Osteoblast (primary cell): ENCODE data around the gene CCDC160. TPM values are rescaled to one million over a fixed set of nuclear protein-coding genes. Genes with fewer than 3 reads are reported as not detected.

Experiments used
- DNase-seq: peaks from one replicate; pipeline ENCODE4 v3.0.0; 2011; ENCODE audit warnings: low spot score, mixed read lengths; ENCODE audit not compliant: insufficient read length; ENCODE audit errors: missing footprints
- H2AFZ ChIP-seq: 2 replicates; pipeline ENCODE4 v1.6.0; 2011; ENCODE audit warnings: mild to moderate bottlenecking, low read length
- H3K27ac ChIP-seq: 2 replicates; pipeline ENCODE4 v1.5.1; 2011; ENCODE audit warnings: mild to moderate bottlenecking, low read depth, low read length, moderate library complexity
- H3K27me3 ChIP-seq: 2 replicates; pipeline ENCODE4 v1.6.0; 2012; ENCODE audit warnings: mild to moderate bottlenecking, control low read depth, inconsistent platforms, low read length, moderate library complexity; ENCODE audit not compliant: insufficient read depth
- H3K36me3 ChIP-seq: 2 replicates; pipeline ENCODE4 v1.5.1; 2011; ENCODE audit warnings: mild to moderate bottlenecking, low read length, control low read depth, moderate library complexity; ENCODE audit not compliant: insufficient read depth
- H3K4me1 ChIP-seq: 2 replicates; pipeline ENCODE4 v1.5.1; 2011; ENCODE audit warnings: mild to moderate bottlenecking, low read length, control low read depth, moderate library complexity; ENCODE audit not compliant: insufficient read depth
- H3K4me2 ChIP-seq: 2 replicates; pipeline ENCODE4 v1.6.0; 2011; ENCODE audit warnings: mild to moderate bottlenecking, low read length; ENCODE audit not compliant: insufficient read depth
- H3K4me3 ChIP-seq: fragments of 200-600 bp; sonication (generic); 3 replicates; pipeline ENCODE4 v1.5.1; 2012; ENCODE audit warnings: mild to moderate bottlenecking, low read length, inconsistent platforms; ENCODE audit not compliant: insufficient read depth
- H3K79me2 ChIP-seq: 2 replicates; pipeline ENCODE4 v1.6.0; 2012; ENCODE audit warnings: mild to moderate bottlenecking, low read length, control low read depth, inconsistent platforms; ENCODE audit not compliant: insufficient read depth
- H3K9me3 ChIP-seq: 2 replicates; pipeline ENCODE4 v1.5.1; 2011; ENCODE audit warnings: low read depth, low read length, control low read depth
- H4K20me1 ChIP-seq: 2 replicates; pipeline ENCODE4 v1.6.0; 2012; ENCODE audit warnings: mild to moderate bottlenecking, low read length, control low read depth; ENCODE audit not compliant: insufficient read depth
- total RNA-seq: library from RNA; depleted of rRNA; stranded (reverse); fragments of >200 nt; gene quantifications from 2 replicates; pipeline ENCODE4 v1.2.3, GENCODE V29; 2012
- TF ChIP-seq, protein P1 (sequence below): IDR thresholded peaks from 2 replicates; pipeline ENCODE4 v1.5.1; 2011; ENCODE audit warnings: mild to moderate bottlenecking, low read depth, low read length, moderate library complexity; ENCODE audit errors: extremely low read depth

CCDC160 gene
- total RNA-seq, 1 donor = 0.36 TPM

DNA sequence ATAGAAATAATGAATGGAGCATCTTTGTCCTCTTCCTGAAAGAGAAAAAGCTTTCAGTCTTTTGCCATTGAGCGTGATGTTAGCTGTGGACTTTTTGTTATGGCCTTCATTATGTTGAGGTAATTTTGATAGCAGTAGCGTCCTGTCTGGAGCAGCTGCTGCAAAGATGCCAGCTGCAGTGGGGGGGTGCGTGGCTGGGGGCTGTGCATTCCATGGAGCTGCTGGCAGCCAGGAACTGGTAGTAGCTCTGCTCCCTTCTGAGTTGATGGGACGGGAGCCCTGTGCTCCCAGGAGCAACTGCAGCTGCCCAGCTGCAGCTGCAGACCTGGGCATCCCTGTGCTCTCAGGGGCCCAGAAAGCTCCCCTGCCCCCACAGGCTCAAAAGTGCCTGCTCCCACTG, 50.4 kb downstream of the CCDC160 start:
- TF ChIP-seq, protein P1, sequence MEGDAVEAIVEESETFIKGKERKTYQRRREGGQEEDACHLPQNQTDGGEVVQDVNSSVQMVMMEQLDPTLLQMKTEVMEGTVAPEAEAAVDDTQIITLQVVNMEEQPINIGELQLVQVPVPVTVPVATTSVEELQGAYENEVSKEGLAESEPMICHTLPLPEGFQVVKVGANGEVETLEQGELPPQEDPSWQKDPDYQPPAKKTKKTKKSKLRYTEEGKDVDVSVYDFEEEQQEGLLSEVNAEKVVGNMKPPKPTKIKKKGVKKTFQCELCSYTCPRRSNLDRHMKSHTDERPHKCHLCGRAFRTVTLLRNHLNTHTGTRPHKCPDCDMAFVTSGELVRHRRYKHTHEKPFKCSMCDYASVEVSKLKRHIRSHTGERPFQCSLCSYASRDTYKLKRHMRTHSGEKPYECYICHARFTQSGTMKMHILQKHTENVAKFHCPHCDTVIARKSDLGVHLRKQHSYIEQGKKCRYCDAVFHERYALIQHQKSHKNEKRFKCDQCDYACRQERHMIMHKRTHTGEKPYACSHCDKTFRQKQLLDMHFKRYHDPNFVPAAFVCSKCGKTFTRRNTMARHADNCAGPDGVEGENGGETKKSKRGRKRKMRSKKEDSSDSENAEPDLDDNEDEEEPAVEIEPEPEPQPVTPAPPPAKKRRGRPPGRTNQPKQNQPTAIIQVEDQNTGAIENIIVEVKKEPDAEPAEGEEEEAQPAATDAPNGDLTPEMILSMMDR = no peak
- Histone ChIP-seq H2AFZ (no peak overlapping the region), H3K4me1 (no peaks in the 10 kb centered on the region), H4K20me1 (no peaks in the 10 kb centered on the region), H3K79me2 (no peaks in the 10 kb centered on the region), H3K27me3 (no peaks in the 10 kb centered on the region), H3K36me3 (no peaks in the 10 kb centered on the region), H3K27ac (no peak overlapping the region), H3K4me3 (no peak overlapping the region), H3K4me2 (no peak overlapping the region), H3K9me3 (no peaks in the 10 kb centered on the region)
- no peak for DNase-seq

DNA sequence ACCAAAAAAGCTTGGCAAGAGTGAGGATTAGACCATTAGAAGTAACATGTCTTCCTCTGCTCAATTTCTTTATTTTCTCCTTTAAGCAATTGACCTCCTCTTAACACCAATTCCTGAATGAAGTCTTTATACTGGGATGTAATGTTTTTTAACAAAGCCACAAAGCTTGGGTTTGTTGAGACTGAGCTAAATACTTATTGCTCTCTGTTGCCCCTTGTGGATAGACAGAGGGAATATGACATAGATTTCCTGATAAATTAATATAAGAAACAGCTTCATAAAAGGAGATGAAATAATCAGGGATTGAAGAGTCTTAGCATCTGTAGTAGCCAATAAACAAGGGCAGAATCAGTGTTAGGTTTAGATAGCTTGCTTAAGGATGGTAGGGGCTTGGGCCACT, 57.6 kb downstream of the CCDC160 start:
- no peak overlapping the region for H3K4me3 ChIP-seq
- H3K27me3 ChIP-seq = no peaks in the 10 kb centered on the region
- H3K4me1 ChIP-seq = no peaks in the 10 kb centered on the region
- TF ChIP-seq, protein P1 = peak; percentile 41
- H3K36me3 ChIP-seq = no peaks in the 10 kb centered on the region
- H4K20me1 ChIP-seq = no peaks in the 10 kb centered on the region
- H3K9me3 ChIP-seq = no peaks in the 10 kb centered on the region
- H3K27ac ChIP-seq = no peak overlapping the region
- H2AFZ ChIP-seq = no peak overlapping the region
- H3K79me2 ChIP-seq = no peaks in the 10 kb centered on the region
- no peak overlapping the region for H3K4me2 ChIP-seq
- no peak for DNase-seq

Other genes with a start within 250 kb of the CCDC160 start
- gene PHF6, start 136.1 kb downstream of the CCDC160 start, total RNA-seq = 17.0 and 18.0 TPM in 2 replicates
- 6.2 and 9.4 TPM in 2 replicates for gene HPRT1, start 223.0 kb downstream of the CCDC160 start, total RNA-seq